CD4-positive, alpha-beta T cell treated with Interleukin-6 at 100 ng/mL for 8 hours (primary cell): ENCODE results near the gene ZNF865.
"Not testable (repeated sequence)": the region's sequence is repeated elsewhere in the genome, so short reads cannot be mapped to it uniquely, and the experiment has no call there.

Experiments used
- DNase-seq: peaks from one replicate; pipeline ENCODE4 v3.0.0-alpha.2; 2020; ENCODE audit warnings: mixed read lengths, low spot score

ZNF865 gene

DNA sequence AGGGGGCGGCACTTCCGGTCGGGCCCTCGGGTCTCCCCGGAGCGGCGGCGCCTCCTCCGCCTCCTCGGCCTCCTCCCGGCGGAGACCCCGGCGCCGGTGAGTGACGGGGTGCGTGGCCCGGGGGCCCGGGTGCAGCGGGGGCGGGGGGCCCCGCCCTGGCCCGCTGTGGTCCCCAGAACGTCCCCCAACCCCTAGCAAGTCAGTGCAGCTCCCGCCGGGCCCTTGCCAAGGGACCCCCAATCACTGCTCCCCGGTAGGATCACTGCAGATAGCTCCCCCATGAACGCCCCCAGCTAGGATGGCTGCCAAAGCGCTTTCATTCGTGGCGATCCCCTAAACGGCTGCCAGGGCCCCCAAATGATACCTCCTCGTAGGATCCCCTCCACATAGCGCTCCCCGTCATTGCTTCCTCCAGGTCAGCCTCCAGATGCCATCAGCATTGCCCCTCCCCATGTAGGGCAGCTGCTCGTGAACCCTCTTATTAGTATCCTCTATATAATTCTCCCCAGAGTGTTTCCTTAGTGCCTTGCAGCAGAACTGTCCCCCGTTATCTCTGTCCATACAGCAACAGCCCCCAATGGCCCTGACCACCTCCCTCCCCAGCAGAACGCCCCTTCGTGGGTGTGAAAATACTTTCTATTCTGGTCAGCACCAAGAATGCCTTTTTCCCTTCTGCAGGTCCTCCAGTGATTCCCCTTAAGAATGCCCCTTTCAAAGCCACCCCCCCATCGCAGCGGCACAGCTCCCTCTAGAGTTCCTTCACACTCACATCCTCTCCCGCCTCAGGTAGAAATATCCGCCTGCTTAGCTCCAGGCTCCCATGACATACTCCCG lies at the start of gene ZNF865:
ZNF865 (plus strand) TSS at position 11 of the 834 bp plus-strand sequence. CDS start 7,972 bp downstream, outside the sequence.
- DNase-seq: peak; percentile 68

DNA sequence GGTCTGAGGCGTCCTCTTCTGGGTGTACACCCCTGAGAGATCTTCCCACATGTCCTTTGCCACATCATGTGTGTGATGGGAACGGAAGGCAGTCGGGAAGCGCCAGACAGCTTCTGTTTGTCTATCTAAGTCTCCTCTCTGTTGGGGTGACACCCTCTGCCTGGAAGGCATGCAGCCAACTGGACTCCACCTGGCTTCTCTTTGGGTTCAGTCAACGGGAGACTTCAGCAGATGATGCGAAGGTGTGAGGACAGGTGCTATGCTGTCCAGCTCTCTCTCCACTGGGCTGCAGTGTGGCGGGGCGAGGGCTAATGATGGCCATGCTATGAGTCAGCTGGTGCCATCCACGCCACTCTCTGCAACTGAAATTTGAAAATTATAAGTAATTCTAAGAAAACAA lies 45.8 kb upstream of the ZNF865 start:
- no peak for DNase-seq

DNA sequence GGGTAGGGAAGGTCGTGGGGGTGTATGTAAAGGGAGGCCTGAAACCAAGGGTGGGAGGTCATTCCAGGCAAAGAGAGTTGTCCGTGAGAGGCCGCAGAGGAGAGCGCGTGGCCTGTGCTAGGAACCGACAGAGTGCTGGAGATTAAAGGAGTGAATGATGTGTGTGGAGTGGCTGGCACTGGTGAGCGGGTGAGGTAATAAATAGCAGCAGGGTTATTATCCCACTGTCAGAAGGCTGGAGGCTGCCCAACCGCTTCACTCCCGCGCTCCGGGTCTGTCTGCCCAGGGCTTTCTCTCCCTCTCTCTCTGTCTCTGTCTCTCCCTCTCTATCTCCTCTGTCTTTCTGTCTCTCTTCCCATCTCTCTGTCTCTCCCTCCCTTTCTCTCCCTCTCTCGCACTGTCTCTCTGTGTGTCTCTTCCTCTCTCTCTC lies 42.2 kb upstream of the ZNF865 start:
- DNase-seq: no peak

DNA sequence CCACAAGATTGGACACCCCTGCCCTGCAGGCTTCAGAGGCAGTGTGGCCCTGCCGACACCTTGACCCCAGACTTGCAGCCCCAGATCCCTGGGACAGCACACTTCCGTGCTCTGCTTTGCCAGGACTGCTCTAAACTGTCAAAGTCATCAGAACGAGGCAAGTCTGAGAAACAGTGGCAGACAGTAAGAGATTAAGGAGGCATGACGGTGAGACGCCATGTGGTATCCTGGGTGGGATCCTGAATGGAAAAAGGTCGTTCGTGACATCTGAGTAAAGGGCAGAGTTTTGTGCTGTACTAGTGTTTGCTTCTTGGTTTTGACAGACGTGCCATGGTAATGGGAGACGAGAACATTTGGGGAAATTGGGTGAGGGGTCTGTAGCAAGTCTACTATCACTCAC lies 38.6 kb upstream of the ZNF865 start:
- no peak for DNase-seq

DNA sequence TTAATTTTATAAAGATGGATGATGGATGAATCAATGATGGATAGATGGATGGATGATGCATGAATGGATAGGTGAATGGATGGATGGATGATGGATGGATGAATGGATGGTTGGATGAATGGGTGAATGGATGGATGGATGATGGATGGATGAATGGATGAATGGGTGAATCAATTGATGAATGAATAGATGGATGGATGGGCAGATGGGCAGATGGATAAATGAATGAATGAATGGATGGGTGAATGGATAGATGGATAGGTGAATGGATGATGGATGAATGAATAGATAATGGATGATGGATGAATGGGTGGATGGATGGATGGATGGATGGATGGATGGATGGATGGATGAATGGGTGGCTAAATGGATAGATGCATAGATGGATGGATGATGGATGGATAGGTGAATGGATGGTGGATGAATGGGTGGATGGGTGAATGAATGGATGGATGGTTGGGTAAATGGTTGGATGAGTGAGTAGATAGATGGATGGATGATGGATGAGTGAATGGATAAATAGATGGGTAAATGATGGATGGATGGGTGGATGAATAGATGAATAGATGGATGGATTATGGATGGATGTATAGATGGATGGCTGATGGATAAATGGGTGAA lies 37.6 kb upstream of the ZNF865 start:
- no peak for DNase-seq

DNA sequence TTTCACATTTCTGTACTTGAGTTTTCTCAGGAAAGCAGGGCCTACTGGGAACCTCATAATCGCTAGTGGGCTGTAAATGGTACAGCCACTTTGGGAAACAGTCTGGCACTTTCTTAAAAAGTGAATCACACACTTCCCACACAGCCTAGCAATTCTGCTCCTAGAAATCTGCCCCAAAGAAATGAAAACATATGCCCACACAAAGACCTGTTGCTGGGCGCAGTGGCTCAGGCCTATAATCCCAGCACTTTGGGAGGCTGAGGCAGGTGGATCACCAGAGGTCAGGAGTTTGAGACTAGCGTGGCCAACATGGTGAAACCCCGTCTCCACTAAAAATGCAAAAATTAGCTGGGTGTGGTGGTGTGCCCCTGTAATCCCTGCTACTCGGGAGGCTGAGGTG lies 36.0 kb upstream of the ZNF865 start:
- not testable (repeated sequence) for DNase-seq

DNA sequence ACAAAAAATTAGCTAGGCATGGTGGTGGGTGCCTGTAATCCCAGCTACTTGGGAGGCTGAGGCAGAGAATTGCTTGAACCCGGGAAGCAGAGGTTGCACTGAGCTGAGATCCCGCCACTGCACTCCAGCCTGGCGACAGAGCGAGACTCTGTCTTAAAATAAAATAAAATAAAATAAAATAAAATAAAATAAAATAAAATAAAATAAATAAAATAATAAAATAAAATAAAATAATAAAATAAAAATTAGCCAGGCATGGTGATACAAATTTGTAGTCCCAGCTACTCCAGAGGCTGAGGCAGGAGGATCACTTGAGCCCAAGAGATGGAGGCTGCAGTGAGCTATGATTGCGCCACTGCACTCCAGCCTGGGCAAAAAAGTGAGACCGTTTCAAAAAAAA lies 31.5 kb upstream of the ZNF865 start:
- DNase-seq: not testable (repeated sequence)

DNA sequence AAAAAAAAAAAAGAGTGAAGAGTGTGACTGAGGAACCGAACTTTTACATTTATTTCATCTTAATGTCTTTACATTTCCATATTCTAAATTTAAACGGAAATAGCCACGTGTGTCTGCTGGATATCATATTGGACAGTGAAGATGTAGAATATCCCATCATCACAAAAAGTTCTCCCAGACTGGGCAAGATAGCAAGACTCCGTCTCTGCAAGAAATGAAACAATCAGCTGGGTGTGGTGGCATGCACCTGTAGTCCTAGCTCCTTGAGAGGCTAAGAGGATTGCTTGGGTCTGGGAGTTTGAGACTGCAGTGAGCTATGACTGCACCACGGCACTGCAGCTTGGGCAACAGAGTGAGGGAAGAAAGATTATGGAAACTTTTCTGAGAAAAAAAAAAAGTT lies 28.7 kb upstream of the ZNF865 start:
- no peak for DNase-seq

DNA sequence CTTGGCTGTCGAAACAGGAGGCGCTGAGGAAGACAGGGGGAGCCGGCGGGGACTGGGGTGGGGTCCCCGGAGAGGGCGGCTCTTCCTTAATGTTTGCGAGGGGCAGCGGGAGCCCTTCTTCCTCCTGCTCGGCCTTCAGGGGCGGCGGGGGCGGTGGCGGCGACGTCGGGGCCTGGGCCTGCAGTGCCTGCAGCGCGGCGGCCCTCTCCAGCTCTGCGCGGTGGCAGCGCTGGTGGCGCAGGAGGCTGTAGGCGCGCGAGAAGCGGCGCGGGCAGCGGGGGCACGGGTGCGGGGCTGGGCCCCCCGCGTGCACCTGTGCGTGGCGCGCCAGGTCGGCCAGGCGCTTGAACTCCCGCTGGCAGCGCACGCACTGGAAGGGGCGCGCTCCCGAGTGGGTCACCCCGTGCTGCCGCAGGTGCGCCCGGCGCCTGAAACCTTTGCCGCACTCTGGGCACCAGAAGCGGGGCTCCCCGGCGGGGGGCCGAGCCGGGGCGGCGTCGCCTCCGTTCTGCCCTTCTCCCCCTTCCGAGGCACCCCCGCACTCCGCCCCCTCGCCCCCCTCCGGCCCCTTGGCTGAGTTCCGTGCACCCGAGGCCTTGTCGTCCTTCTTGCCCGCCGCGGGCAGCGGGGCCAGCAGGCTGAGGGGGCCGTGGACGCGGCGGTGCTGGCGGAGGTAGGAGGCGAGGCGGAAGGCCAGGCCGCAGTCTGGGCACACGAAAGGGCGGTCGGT lies 27.3 kb upstream of the ZNF865 start:
- DNase-seq: no peak

DNA sequence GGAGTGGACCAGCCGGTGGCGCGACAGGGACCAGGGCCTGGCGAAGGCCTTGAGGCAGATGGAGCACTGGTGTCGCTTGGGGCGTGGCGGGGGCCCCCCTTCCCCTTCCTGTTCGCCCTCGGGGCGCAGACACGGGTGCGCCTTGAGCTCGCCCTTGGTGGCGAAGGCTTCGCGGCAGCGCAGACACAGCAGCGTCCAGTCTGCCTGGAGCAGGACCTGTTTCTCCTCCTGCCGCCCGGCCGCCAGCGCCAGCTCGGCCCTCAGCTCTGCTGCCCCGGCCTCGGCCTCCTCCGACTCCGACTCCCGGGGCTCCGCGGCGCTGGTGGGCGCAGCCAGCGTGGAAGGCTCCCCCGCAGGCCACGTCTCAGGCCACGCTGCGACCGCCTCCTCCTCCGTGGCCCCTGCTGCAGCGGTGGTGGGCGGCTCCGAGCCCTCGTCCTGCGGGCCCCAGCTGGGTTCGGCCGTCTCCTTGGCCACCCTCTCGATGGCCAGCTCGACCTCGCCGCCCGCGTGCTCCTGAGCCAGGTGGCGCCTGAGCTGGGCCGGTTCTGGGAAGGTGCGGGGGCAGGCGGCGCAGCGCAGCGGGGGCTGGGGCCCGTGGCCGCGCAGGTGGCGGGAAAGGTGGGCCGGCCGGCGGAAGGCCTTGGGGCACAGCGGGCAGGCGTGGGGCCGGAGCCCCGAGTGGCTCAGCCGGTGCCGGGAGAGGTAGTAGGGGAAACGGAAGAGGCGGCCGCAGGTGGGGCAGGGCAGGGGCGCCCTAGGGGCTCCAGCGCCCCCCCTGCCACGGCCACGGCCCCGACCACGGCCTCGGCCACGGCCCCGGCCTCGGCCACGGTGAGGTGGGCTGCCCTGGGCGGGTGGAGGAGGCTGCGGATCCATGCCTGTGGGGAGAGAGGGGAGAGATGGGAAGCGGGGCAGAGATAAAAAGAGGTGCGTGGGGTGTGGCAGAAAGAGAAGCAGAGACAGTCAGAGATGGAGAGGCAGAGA lies 26.4 kb upstream of the ZNF865 start:
- DNase-seq: no peak

DNA sequence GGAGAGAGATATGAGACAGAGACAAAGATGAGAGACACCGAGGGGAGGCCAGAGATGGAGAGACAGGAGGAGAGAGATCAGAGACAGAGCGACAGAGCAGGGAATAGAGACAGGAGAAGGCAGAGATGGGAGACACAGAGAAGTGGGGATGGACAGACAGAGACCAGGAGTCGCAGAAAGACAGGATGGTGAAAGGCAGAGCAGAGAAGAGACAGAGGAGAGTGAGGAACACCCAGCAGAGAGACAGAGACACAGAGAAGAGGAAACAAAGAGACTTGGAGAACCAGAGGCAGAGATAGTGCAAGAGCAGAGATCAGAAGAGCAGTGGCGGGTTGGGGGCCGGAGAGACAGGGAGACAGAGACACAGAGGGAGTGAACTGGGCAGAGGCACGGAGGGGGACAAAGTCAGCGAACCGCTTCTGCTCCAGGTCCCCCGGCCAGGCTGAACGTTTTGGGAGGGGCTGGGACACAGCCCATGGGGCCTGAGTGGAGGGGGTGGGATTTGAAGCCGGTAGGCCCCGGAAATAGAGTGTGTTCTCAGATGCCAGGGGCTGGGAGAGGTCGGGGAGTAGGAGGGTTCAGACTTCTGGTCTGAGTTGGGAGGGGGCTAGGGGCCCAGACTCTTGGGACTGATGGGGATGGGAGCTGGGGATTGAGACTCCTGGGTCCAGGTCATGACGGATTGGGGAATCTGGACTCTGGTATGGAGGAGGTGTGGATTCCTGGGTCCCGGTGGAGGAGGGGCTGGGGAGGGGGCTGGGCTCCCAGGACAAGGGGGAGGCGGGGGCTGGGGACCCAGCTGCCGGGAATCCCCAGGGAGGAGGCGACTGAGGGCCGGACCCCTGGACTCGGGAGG lies 25.5 kb upstream of the ZNF865 start:
- no peak for DNase-seq

DNA sequence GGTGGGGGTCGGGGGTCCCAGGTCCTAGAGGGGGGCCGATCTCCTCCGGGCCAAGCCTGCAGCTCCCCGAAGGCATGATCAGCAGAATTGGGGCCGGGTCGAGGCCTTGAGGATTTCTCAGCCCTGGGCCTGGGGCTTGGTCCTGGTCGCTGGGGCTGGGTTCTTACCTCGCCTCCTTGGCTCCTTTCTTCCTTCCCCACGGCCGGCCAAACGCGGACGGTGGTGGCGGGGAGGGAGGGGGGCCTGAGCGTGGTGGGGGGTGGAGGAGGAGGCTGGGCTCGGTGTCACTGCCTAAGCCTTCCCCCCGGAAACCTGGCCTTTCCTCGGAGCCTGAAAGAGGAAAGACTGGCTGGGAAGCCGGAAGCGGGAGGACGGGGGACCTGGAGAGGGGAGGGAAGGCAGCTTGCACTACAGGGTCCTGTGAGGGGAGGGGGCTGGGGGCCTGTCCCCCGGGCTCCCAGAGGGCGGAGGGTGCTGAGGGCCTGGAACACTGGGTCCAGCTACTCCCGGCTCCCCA lies 24.8 kb upstream of the ZNF865 start, which contains the start of gene ZNF579:
ZNF579 (minus strand) TSS at position 221 of the 517 bp plus-strand sequence. CDS start 1,209 bp downstream, outside the sequence.
- peak; percentile 56 for DNase-seq

DNA sequence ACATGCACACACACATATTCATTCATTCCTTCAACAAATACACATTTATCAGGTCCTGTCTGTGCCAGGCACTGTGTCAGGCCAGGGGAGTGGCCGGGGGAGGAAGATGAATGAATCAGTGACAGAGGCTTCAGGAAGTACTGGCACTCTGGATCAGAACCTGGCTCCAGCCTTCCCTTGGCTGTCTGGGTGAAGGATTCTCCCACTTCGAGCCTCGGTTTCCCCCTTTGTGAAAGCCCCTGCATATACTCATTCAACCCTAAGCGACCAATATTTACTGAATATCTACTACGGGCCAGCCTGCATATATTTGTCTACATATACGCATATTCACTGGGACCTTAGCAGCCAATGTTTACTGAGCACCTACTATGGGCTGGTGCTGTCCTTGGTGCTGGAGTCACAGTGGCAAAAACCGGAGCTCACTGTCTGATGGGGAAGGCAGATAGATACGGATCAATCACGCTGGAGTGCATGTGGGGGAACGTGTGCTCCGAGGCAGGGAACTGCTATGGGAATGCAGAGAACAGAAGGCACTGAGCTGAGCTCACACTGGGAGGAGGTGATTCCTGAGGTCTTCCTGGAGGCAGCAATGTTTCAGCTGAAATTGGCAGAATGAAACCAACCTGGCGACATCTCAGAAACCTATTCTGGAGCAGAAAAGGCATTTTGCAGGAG lies 24.2 kb upstream of the ZNF865 start:
- no peak for DNase-seq

DNA sequence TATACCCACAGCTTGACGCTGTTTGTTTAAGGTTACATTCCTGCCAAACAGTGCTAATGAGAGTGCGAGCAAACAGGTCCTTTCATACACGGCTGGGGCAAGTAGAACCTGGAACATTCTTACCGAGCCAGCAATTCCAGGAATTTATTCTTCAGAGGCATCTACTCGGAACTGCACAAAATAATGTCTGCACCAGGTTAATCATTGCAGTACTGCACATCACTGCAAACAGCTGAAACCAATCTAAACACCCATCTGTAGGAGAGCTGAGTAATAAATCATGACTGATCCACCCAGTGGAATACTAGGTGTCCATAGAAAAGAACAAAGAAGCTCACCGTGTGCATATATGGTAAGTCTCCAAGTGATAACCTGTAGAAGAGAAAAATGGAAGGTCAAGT lies 23.6 kb upstream of the ZNF865 start:
- no peak for DNase-seq

DNA sequence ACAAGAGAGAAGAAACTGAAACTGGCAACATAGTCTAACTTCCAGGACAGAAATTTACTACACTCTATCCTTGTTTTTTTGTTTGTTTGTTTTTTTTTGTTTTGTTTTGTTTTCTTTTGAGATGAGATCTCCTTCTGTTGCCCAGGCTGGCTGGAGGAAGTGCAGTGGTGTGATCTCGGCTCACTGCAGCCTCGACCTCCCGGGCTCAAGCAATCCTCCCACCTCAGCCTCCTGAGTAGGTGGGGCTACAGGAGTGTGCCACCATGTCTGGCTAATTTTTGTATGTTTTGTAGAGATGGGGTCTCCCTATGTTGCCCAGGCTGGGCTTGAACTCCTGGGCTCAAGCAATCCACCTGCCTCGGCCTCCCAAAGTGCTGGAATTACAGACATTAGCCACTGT lies 23.2 kb upstream of the ZNF865 start:
- not testable (repeated sequence) for DNase-seq

DNA sequence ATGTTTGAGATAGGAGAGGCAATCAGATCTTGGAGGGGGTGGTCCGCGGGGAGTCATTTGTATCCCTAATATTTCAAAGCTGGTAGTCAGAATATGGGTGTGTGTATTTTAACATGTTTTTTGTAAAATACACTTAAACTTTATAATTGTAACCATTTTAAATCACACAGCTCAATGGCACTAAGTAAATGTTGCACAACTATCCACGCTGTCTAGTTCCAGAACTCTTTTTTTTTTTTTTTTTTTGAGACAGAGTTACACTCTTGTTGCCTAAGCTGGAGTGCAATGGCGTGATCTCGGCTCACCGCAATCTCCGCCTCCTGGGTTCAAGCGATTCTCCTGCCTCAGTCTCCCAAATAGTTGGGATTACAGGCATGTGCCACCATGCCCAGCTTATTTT lies 21.6 kb upstream of the ZNF865 start:
- not testable (repeated sequence) for DNase-seq

DNA sequence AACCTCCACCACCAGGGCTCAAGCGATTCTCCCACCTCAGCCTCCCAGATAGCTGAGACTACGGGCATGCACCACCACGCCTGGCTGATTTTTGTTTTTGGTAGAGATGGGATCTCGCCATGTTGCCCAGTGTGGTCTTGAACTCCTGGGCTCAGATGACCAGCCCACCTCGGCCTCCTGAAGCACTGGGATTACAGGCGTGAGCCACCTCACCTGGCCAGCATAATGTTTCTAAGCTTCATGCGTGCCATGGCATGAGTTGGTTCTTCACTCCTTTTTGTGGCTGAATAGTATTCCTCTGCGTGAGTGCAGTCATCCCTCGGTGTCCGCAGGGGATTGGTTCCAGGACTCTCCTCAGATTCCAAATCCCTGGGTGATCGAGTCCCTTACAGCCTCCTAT lies 20.6 kb upstream of the ZNF865 start:
- DNase-seq: no peak

DNA sequence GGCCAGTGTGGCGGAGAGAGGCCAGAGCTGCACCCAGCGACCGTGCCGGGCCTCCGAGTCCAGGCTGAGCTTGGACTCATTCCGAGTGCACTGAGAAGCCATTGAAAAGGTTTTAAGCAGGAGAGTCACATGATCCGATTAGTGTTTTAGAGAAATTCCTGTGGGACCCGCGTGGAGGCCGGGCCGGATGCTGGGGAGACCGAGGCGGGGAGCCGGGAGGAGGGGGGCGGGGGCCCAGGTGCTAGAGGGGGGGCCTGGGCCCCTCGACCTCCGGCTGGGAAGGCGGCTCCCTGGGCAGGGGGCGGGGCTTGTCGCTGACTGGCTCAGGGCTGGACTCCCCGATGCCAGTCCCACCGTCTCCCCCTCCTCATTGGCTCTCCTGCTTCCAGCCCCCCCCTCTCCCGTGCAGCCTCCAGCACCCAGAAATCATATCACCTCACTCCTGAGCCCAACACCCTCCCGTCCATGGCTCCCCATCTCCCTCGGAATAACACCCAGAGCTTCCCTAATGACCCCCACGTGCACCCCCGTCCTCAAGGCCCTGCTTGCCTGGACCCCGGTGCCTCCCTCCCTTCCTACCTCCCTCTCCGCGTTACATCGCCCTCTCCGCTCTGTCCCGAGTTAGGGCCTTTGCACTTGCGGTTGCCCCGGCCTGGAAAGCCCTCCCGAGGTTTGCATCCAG lies 19.6 kb upstream of the ZNF865 start:
- DNase-seq: peak; percentile 46
